Measurements from ENCODE around the gene NACC2. TPM values are rescaled to one million over a fixed set of nuclear protein-coding genes. Genes with fewer than 3 reads are reported as not detected.

NACC2 gene
- total and polyA plus RNA-seq, 2 of the 8 experiments (the other 6 are each of a cell fraction or from before 2014, with no cell fraction given): 8.3 to 14.0 TPM

DNA sequence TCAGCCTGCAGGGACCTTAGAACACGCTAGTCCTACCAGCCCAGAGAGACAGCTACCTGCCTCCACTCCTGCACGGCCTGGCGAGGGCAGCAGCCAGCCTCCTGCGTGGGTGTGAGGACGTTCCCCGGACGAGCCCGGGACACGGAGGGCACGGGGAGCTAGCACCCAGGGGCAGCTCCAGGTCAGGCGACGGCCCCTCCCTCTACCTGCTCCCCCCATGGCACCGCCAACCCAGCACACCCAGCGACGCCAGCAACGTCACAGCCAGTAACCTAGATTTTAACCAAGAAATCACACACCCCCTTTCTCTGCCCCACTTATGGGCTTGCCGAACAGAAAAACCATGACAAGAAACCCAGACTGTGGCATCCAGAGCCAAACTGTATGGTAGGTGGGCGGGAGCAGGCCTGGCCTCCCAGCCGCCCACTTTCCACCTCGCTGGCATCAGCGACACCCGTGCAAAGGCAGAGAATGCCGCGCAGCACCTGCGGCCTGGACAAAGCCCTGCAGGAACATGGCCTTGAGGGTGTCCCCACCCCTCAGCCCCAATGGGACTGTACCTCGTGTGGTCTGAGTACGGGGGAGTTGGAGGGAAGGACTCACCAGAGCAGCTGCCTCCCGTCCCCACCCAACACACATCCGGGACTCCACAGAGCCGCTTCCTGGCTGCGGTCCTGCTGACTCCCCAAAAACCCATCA, 47.9 kb downstream of the NACC2 start:
- WGBS, 2 experiments (ENCODE audit: extremely low coverage in 1 of 2, insufficient coverage in 1 of 2, insufficient read length in 1 of 2, insufficient replicate concordance in 2 of 2, low coverage in 1 of 2, low lambda C conversion rate in 2 of 2, missing lambda C conversion rate in 1 of 2): 96% methylated on average over 26 of the region's 31 CpGs; no CpG with 5 or more reads in 1 of the 2 experiments
- Histone ChIP-seq H2AFZ (ENCODE audit: low read length) (no peak overlapping the region), H3K9me3 (ENCODE audit: insufficient read depth in 2 of 2, low read depth in 1 of 2, low read length in 1 of 2) (no peaks in the 10 kb centered on the region), H2BK12ac (ENCODE audit: low read depth, low read length) (no peak overlapping the region), H2BK120ac (replicated peaks; ENCODE audit: low read depth, low read length) (no peak overlapping the region), H3K79me1 (ENCODE audit: low read depth, low read length) (peaks cover 2% of the 10 kb centered on the region; the same call in 1 of the 2 replicates), H4K20me1 (replicated peaks in 1 of 2; ENCODE audit: control insufficient read depth in 1 of 2, insufficient read depth in 2 of 2, low read length in 2 of 2) (peaks cover 0 to 14% of the 10 kb centered on the region in 2 experiments), H2BK20ac (ENCODE audit: low read length) (no peak overlapping the region), H3K4ac (replicated peaks; ENCODE audit: insufficient read length, low read depth, low read length) (no peak overlapping the region), H2AK5ac (ENCODE audit: low read depth, low read length) (no peak overlapping the region), H2BK5ac (ENCODE audit: low read depth, low read length) (peak overlapping the region; percentile 52; the same call in 1 of the 2 replicates), H3K23ac (ENCODE audit: insufficient read length) (no peak overlapping the region), H4K8ac (ENCODE audit: extremely low read depth, insufficient read depth, low read length) (no peak overlapping the region), H3K27me3 (replicated peaks in 1 of 4; ENCODE audit: control insufficient read depth in 3 of 4, extremely low read depth in 1 of 4, insufficient read depth in 3 of 4, low read length in 3 of 4) (peaks cover 0 to 2% (median 0%) of the 10 kb centered on the region in 4 experiments; a peak in 2 of 7 replicates), H2BK15ac (ENCODE audit: low read length) (no peak overlapping the region), H3K4me3 (ENCODE audit: extremely low read depth in 1 of 4, insufficient read depth in 2 of 4, low read depth in 3 of 4, low read length in 4 of 4) (no peak overlapping the region), H3K4me2 (ENCODE audit: insufficient read depth in 1 of 2, low read depth in 2 of 2, low read length in 2 of 2) (no peak overlapping the region), H3K23me2 (ENCODE audit: low read depth, low read length) (peaks cover 16% of the 10 kb centered on the region; the same call in 1 of the 2 replicates), H3K14ac (ENCODE audit: insufficient read length) (no peak overlapping the region), H3K56ac (replicated peaks; ENCODE audit: insufficient read length, low read depth, low read length) (no peak overlapping the region), H3K4me1 (replicated peaks in 1 of 4; ENCODE audit: control insufficient read depth in 3 of 4, insufficient read depth in 4 of 4, low read length in 3 of 4) (peaks cover 0 to 27% (median 8%) of the 10 kb centered on the region in 4 experiments; a peak in 5 of 7 replicates), H4K91ac (replicated peaks; ENCODE audit: insufficient read length, low read length) (peak overlapping the region; percentile 52), H3K79me2 (ENCODE audit: control insufficient read depth in 1 of 2, insufficient read depth in 2 of 2, low read length in 2 of 2) (no peaks in the 10 kb centered on the region; a peak in 2 of 4 replicates), H4K5ac (ENCODE audit: insufficient read length, low read depth, low read length) (no peak overlapping the region), H3K9ac (replicated peaks in 1 of 4; ENCODE audit: extremely low read depth in 1 of 4, low read depth in 3 of 4, low read length in 3 of 4) (no peak overlapping the region), H3K27ac (ENCODE audit: low read depth, low read length) (no peak overlapping the region), H3K36me3 (ENCODE audit: control insufficient read depth in 2 of 4, insufficient read depth in 4 of 4, low read length in 3 of 4) (peaks cover 0 to 7% (median under 1%) of the 10 kb centered on the region in 4 experiments; a peak in 4 of 8 replicates), H3K18ac (ENCODE audit: extremely low read depth, low read length) (no peak overlapping the region)
- POLR2A ChIA-PET (ENCODE audit: partially characterized antibody): interaction anchor here (0.8 to 1.2 kb wide), 2 partner anchors 10 to 47 kb away, joined by 3 to 5 read pairs; no protein-coding TSS in a partner anchor
- FAIRE-seq: no peak
- TF ChIP-seq SP1 (IDR thresholded peaks at IDR 0.05; ENCODE audit: low read depth, low read length) (no peak), HDAC2 (IDR thresholded peaks at IDR 0.05; ENCODE audit: borderline replicate concordance in 1 of 2, low read depth in 2 of 2, low read length in 2 of 2) (no peak), KDM4A (IDR thresholded peaks at IDR 0.05; ENCODE audit: low read depth, low read length, severe bottlenecking) (no peak), CTBP2 (IDR thresholded peaks at IDR 0.05; ENCODE audit: borderline replicate concordance, insufficient read depth, insufficient read length, low read length) (no peak), CEBPB (IDR thresholded peaks at IDR 0.05; ENCODE audit: low read depth, low read length) (no peak)
- TF ChIP-seq, protein P1, sequence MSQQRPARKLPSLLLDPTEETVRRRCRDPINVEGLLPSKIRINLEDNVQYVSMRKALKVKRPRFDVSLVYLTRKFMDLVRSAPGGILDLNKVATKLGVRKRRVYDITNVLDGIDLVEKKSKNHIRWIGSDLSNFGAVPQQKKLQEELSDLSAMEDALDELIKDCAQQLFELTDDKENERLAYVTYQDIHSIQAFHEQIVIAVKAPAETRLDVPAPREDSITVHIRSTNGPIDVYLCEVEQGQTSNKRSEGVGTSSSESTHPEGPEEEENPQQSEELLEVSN (IDR thresholded peaks at IDR 0.05): no peak
- DNase-seq (ENCODE audit: low read depth in 1 of 2, low spot score in 2 of 2): no peak
- CTCF ChIA-PET (ENCODE audit: partially characterized antibody): interaction anchor here (0.7 to 1.6 kb wide), 7 partner anchors 10 to 140 kb away, joined by 3 to 5 read pairs (median 3); no protein-coding TSS in a partner anchor
